Activated T-cell treated with anti-CD3 and anti-CD28 coated beads, Interleukin-2, amount 50 U/mL, for 1 hour (primary cell): ENCODE data around the gene RELA.
A peak's percentile ranks its signal among the peaks of the same experiment; 100 is the strongest.
"Not testable (repeated sequence)": the region's sequence is repeated elsewhere in the genome, so short reads cannot be mapped to it uniquely, and the experiment has no call there.

Source experiments
- DNase-seq: peaks from one replicate; pipeline ENCODE4 v3.0.0-alpha.2; 2020

The RELA gene

GRCh38 chr11:65662799-65663638 lies at the start of gene RELA:
RELA (minus strand) TSS chr11:65662916; CDS start chr11:65662832, 84 bp downstream.
- DNase-seq: peak; percentile 91

DNA sequence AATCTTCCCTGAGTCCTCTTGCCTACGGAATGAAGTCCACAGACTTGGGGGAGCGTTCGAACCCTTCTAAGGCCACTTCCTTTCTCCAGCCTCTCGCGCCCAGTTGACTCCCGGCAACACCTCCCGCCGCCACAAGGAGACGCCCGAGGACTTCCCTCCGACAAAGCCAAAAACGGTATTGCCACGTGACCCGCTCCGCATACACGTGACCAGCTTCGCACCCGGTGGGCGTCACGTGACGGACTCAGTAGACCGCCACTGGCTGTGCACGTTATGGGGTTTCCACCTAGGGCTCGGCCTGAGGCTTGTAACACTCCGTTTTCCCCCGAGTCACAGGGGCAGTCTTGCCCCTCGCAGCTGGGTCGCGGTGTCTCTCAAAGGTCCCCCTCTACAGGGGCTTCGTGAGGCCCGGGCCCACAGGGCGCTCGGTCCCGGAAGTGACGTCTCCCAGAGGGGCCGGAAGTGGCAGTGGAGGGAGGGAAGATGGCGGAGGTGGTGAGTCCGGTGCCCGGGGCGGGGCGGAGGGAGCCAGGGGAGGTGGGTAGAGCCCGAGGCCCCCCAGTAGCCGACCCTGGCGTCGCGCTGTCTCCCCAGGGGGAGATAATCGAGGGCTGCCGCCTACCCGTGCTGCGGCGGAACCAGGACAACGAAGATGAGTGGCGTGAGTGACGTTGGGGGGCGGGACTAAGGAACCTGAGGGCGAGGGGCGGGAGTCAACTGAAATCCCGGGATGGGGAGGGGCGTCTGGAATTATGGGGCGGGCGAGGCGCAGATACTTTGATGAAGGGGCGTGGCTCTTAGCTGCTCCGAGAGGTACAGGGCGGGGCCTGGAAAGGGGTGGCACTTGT lies 49.3 kb upstream of the RELA start, which contains the start of gene KAT5:
TSS of gene KAT5 (plus strand) at position 468 of the 848 bp plus-strand sequence. CDS start at position 484, 16 bp downstream.
- DNase-seq: peak; percentile 98

- no peak for DNase-seq
Observed at GRCh38 chr11:65710421-65710820, 47.7 kb upstream of the RELA start.

- DNase-seq: no peak
Observed at GRCh38 chr11:65709661-65710060, 46.9 kb upstream of the RELA start.

- DNase-seq: no peak
Observed at GRCh38 chr11:65708451-65708850, 45.7 kb upstream of the RELA start.

DNA sequence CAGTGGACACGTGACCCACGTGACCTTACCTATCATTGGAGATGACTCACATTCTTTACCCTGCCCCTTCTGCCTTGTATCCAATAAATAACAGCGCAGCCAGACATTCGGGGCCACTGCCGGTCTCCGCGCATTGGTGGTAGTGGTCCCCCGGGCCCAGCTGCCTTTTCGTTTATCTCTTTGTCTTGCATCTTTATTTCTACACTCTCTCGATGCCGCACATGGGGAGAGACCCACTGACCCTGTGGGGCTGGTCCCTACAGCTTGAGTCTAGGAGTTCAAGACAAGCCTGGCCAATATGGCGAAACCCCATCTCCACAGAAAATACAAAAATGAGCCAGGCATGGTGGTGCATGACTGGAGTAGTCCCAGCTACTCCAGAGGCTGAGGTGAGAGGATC lies 44.3 kb upstream of the RELA start:
- not testable (repeated sequence) for DNase-seq

DNA sequence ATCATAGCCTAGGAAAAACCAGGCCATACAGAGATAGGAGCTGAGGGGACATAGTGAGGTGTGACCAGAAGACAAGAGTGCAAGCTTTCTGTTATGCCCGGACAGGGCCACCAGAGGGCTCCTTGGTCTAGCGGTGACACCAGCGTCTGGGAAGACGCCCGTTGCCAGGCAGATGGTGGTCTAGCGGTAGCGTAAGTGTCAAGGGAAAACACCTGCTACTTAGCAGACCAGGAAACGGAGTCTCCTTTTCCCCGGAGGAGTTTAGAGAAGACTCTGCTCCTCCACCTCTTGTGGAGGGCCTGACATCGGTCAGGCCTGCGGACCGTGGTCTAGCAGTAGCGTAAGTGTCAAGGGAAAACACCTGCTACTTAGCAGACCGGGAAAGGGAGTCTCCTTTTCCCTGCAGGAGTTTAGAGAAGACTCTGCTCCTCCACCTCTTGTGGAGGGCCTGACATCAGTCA lies 43.6 kb upstream of the RELA start:
- DNase-seq: peak; percentile 79

- no peak for DNase-seq
Observed at GRCh38 chr11:65703846-65704245, 41.1 kb upstream of the RELA start.

DNA sequence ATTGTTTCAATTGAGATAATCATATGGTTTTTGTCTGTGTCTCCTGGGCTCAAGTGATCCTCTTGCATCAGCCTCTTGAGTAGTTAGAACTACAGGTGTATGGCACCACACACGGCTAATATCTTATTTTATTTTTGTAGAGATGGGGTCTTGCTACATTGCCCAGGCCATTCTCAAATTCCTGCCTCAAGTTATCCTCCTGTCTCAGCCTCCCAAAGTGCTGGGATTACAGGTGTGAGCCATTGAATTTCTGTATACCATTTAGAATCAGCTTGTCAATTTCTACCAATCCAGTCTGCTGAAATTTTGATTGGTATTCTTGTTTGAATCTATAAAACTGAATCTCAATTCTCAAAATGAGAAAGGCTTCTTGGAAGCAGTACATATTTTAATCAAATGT lies 39.0 kb upstream of the RELA start:
- no peak for DNase-seq

- no peak for DNase-seq
Observed at GRCh38 chr11:65700399-65700798, 37.7 kb upstream of the RELA start.

DNA sequence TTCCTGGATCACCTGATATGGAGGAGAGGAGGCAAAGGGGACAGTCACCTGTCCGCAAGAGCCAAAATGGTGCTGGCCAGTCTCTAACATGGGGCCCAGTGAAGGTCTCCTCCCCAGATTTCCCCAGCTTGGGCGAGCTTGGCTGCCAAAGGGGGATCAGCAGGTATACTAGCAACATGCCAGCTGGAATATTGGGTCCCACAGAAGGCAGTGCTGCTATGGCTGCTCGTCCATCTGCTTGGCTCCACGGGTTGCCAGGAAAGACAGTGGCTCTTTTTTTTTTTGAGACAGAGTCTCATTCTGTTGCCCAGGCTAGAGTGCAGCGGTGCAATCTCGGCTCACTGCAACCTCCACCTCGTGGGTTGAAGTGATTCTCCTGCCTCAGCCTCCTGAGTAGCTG lies 36.6 kb upstream of the RELA start:
- DNase-seq: no peak

GRCh38 chr11:65698205-65698604 lies 35.5 kb upstream of the RELA start:
- DNase-seq: no peak

- no peak for DNase-seq
Observed at GRCh38 chr11:65696802-65697552, 34.3 kb upstream of the RELA start.

- no peak for DNase-seq
Observed at GRCh38 chr11:65695459-65696241, 32.9 kb upstream of the RELA start.

- DNase-seq: no peak
Observed at GRCh38 chr11:65692367-65692766, 29.7 kb upstream of the RELA start.

- not testable (repeated sequence) for DNase-seq
Observed at GRCh38 chr11:65691847-65692246, 29.1 kb upstream of the RELA start.

DNA sequence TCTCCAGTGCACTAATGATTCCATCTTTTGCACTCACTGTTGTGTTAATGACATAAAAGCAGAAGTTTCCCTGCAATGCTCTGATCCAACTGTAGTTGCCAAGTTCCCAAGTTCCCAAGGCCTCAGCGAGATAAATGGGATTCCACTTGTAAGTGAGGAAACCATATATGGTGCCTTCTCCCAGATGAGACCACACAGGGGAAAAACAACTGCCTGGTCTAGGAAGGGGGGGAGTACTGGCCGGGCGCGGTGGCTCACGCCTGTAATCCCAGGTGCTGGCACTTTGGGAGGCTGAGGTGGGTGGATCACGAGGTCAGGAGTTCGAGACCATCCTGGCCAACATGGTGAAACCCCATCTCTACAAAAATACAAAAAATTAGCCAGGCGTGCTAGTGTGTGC lies 23.3 kb upstream of the RELA start:
- no peak for DNase-seq

DNA sequence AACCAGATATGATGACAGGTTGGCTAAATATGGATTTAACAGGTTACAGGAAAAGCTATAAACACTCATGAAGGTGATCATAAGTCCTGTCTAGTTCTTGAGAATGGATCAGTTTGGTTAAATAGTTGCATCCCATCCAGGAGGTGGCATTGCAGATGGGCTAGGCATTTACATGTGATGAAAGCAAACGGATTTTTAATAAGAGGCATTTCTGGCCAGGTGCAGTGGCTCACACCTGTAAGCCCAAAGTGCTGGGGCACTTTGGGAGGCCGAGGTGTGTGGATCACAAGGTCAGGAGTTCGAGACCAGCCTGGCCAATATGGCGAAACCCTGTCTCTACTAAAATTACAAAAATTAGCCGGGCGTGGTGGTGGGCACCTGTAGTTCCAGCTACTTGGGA lies 20.8 kb upstream of the RELA start:
- not testable (repeated sequence) for DNase-seq

DNA sequence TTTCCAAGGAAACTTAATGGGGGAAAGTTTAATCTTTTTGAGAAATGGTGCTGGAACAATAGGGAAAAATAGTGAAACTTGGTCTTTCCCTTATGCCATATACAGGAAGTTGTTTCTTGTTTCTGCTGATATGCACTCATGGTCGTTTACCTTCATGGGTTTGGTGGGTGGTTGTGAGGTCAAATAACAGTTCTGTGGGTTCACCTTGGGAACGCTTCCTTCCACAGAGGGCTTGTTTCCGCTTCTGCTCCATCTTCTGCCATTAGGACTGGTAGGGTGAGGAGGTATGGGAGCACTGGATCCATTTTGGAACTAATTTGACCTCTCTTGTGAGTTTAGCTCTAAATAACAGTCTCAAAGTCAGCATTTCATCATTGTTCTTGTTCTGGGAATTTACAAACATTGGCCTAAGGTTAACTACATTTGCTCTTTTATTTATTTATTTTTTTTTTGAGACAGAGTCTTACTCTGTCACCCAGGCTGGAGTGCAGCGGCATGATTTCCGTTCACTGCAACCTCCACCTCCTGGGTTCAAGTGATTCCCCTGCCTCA lies 17.6 kb upstream of the RELA start:
- DNase-seq: no peak

DNA sequence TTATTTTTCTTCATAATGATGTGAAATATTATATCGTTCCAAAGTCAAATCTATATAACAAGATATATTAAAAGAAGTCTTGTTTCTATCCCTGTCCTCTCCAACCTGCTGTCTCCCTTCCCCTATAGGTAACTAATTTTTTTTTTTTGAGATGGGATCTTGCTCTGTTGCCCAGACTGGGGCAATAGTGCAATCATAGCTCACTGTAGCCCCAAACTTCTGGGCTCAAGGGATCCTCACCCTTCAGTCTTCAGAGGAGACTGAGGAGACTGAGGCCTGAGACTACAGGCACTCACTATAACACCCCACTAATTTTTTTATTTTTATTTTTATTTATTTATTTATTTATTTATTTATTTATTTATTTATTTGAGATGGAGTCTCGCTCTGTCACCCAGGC lies 10.3 kb upstream of the RELA start:
- no peak for DNase-seq

DNA sequence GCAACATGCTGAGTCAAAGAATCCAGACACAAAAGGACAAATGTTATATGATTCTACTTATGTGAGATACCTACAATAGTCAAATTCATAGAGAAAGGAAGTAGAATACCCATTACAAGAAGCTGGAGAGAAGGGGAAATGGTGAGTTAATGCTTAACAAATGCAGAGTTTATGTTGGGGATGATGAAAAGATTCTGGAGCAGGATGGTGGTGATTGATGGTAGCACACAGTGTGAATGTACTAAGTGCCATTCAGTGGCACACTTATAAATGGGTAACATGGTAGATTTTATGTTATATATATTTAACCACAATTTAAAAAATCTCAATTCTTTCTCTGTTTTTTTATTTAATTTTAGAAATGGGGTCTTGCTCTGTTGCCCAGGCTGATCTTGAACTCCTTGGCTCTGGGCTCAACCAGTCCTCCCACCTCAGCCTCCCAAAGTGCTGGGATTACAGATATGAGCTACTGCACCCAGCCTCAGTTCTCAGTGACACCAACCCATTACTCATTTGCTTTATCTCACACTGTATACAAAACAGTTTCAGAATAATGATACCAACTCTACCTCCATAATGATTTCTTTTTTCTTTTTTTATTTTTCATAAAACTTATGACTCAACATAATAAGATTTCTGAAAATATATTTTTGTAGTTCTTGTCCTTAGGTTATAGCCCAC lies 9.6 kb upstream of the RELA start:
- no peak for DNase-seq
